Osteoblast (primary cell): ENCODE data around the gene NF2. TPM values are rescaled to one million over a fixed set of nuclear protein-coding genes. Genes with fewer than 3 reads are reported as not detected.

Source experiments
- DNase-seq: peaks from one replicate; pipeline ENCODE4 v3.0.0; 2011; ENCODE audit warnings: low spot score, mixed read lengths; ENCODE audit not compliant: insufficient read length; ENCODE audit errors: missing footprints
- H2AFZ ChIP-seq: 2 replicates; pipeline ENCODE4 v1.6.0; 2011; ENCODE audit warnings: mild to moderate bottlenecking, low read length
- H3K27ac ChIP-seq: 2 replicates; pipeline ENCODE4 v1.5.1; 2011; ENCODE audit warnings: mild to moderate bottlenecking, low read depth, low read length, moderate library complexity
- H3K27me3 ChIP-seq: 2 replicates; pipeline ENCODE4 v1.6.0; 2012; ENCODE audit warnings: mild to moderate bottlenecking, control low read depth, inconsistent platforms, low read length, moderate library complexity; ENCODE audit not compliant: insufficient read depth
- H3K36me3 ChIP-seq: 2 replicates; pipeline ENCODE4 v1.5.1; 2011; ENCODE audit warnings: mild to moderate bottlenecking, low read length, control low read depth, moderate library complexity; ENCODE audit not compliant: insufficient read depth
- H3K4me1 ChIP-seq: 2 replicates; pipeline ENCODE4 v1.5.1; 2011; ENCODE audit warnings: mild to moderate bottlenecking, low read length, control low read depth, moderate library complexity; ENCODE audit not compliant: insufficient read depth
- H3K4me2 ChIP-seq: 2 replicates; pipeline ENCODE4 v1.6.0; 2011; ENCODE audit warnings: mild to moderate bottlenecking, low read length; ENCODE audit not compliant: insufficient read depth
- H3K4me3 ChIP-seq: fragments of 200-600 bp; sonication (generic); 3 replicates; pipeline ENCODE4 v1.5.1; 2012; ENCODE audit warnings: mild to moderate bottlenecking, low read length, inconsistent platforms; ENCODE audit not compliant: insufficient read depth
- H3K79me2 ChIP-seq: 2 replicates; pipeline ENCODE4 v1.6.0; 2012; ENCODE audit warnings: mild to moderate bottlenecking, low read length, control low read depth, inconsistent platforms; ENCODE audit not compliant: insufficient read depth
- H3K9me3 ChIP-seq: 2 replicates; pipeline ENCODE4 v1.5.1; 2011; ENCODE audit warnings: low read depth, low read length, control low read depth
- H4K20me1 ChIP-seq: 2 replicates; pipeline ENCODE4 v1.6.0; 2012; ENCODE audit warnings: mild to moderate bottlenecking, low read length, control low read depth; ENCODE audit not compliant: insufficient read depth
- CTCF ChIP-seq: IDR thresholded peaks from 2 replicates; pipeline ENCODE4 v1.5.1; 2011; ENCODE audit warnings: mild to moderate bottlenecking, low read depth, low read length, moderate library complexity; ENCODE audit errors: extremely low read depth
- total RNA-seq: library from RNA; depleted of rRNA; stranded (reverse); fragments of >200 nt; gene quantifications from 2 replicates; pipeline ENCODE4 v1.2.3, GENCODE V29; 2012

The NF2 gene
- total RNA-seq, 1 donor, result 72.7 TPM

GRCh38 chr22:29658176-29658575 lies 54.7 kb downstream of the NF2 start:
- Histone ChIP-seq H3K9me3 (no peaks in the 10 kb centered on the region), H3K36me3 (peaks cover 46% of the 10 kb centered on the region), H3K27ac (no peak overlapping the region), H2AFZ (no peak overlapping the region), H3K4me1 (peaks cover 15% of the 10 kb centered on the region), H3K4me2 (no peak overlapping the region), H3K27me3 (no peaks in the 10 kb centered on the region), H3K79me2 (no peaks in the 10 kb centered on the region), H4K20me1 (peaks cover 7% of the 10 kb centered on the region), H3K4me3 (no peak overlapping the region)
- TF ChIP-seq CTCF, result no peak
- DNase-seq, result no peak

GRCh38 chr22:29660021-29660420 lies 56.6 kb downstream of the NF2 start:
- no peak overlapping the region for H2AFZ ChIP-seq
- peaks cover 28% of the 10 kb centered on the region for H3K4me1 ChIP-seq
- no peak overlapping the region for H3K27ac ChIP-seq
- peaks cover 48% of the 10 kb centered on the region for H3K36me3 ChIP-seq
- no peaks in the 10 kb centered on the region for H3K79me2 ChIP-seq
- no peak overlapping the region for H3K4me2 ChIP-seq
- DNase-seq, result no peak
- no peaks in the 10 kb centered on the region for H3K9me3 ChIP-seq
- TF ChIP-seq CTCF, result no peak
- H3K4me3 ChIP-seq, result no peak overlapping the region
- H4K20me1 ChIP-seq, result peaks cover 15% of the 10 kb centered on the region
- no peaks in the 10 kb centered on the region for H3K27me3 ChIP-seq

- H3K9me3 ChIP-seq, result no peaks in the 10 kb centered on the region
- H3K27ac ChIP-seq, result peak overlapping the region; percentile 54
- peaks cover 47% of the 10 kb centered on the region for H3K36me3 ChIP-seq
- H4K20me1 ChIP-seq, result peaks cover 15% of the 10 kb centered on the region
- no peaks in the 10 kb centered on the region for H3K79me2 ChIP-seq
- no peaks in the 10 kb centered on the region for H3K27me3 ChIP-seq
- DNase-seq, result peak; percentile 68
- peaks cover 28% of the 10 kb centered on the region for H3K4me1 ChIP-seq
- no peak overlapping the region for H3K4me2 ChIP-seq
- TF ChIP-seq CTCF, result no peak
- H2AFZ ChIP-seq, result no peak overlapping the region
- no peak overlapping the region for H3K4me3 ChIP-seq
These were observed 57.9 kb downstream of the NF2 start for GRCh38 chr22:29661336-29661735.

GRCh38 chr22:29663180-29663821 lies 59.9 kb downstream of the NF2 start:
- TF ChIP-seq CTCF, result no peak

More at GRCh38 chr22:29663180-29663821, 59.9 kb downstream of the NF2 start:
- Histone ChIP-seq H3K27ac (peak overlapping the region; percentile 16), H2AFZ (no peak overlapping the region), H3K79me2 (no peaks in the 10 kb centered on the region), H4K20me1 (peaks cover 15% of the 10 kb centered on the region), H3K4me2 (no peak overlapping the region), H3K27me3 (no peaks in the 10 kb centered on the region), H3K9me3 (no peaks in the 10 kb centered on the region), H3K4me1 (peaks cover 28% of the 10 kb centered on the region), H3K4me3 (no peak overlapping the region), H3K36me3 (peaks cover 42% of the 10 kb centered on the region)
- peak; percentile 65 for DNase-seq
